K562 (cell line): Measurements from ENCODE around the gene AP5M1. TPM values are rescaled to one million over a fixed set of nuclear protein-coding genes. Genes with fewer than 3 reads are reported as not detected.

Source experiments
- ATAC-seq: fragments of 200-7000 bp; cut with Tn5 transposase; 3 replicates; pipeline ENCODE4 v1.9.1; 2020; ENCODE audit warnings: moderate library complexity
- BruUV-seq: library from RNA; stranded (reverse); fragments of 400-500 nt; replicated peaks from 2 replicates; lab custom pipeline; 2021; lab: Mats Ljungman, UMichigan
- CTCF ChIA-PET: fragments of 300-600 bp; formaldehyde crosslinking; extraction: SDS; loops from one replicate; lab custom pipeline; 2021; ENCODE audit warnings: low intra/inter-chr PET ratio; lab: Yijun Ruan, JAX
- POLR2A ChIA-PET: fragments of 300-600, 350-650 bp; sonication (Branson Sonifier 250); formaldehyde crosslinking; extraction: SDS; loops from one replicate; lab custom pipeline; 2021; ENCODE audit warnings: antibody characterized with exemption, inconsistent platforms; lab: Yijun Ruan, JAX
- DNase-seq, 4 experiments: peaks; one replicate each; pipeline versions ENCODE4 v3.0.0 to v3.0.0-alpha.2; 2011 to 2018; ENCODE audit warnings: low spot score in 3 of 4, mixed read lengths in 3 of 4; ENCODE audit errors: extremely low read depth in 1 of 4
- FAIRE-seq: peaks from 2 replicates; lab custom pipeline; 2011; peaks lifted over from hg19 to GRCh38; lab: Jason Lieb, UNC
- H2AFZ ChIP-seq: 2 replicates; pipeline ENCODE4 v1.6.0; 2011; ENCODE audit warnings: low read depth, low read length, control low read depth, inconsistent platforms
- H3K27ac ChIP-seq: fragments of 200-600 bp; 3 replicates; pipeline ENCODE4 v1.8.0; 2011; ENCODE audit warnings: low read depth, mild to moderate bottlenecking, control low read depth, inconsistent platforms, low read length, moderate library complexity, mixed read lengths; ENCODE audit errors: extremely low read depth
- H3K27me3 ChIP-seq, 2 experiments: fragments of 300-600 bp in 1 of 2; 2 replicates in 1 of 2; 3 replicates in 1 of 2; pipeline versions ENCODE4 v1.6.0 to v1.8.0; 2011; ENCODE audit warnings: inconsistent platforms in 2 of 2, low read length in 2 of 2, mild to moderate bottlenecking in 1 of 2, mixed read lengths in 1 of 2, moderate library complexity in 1 of 2; ENCODE audit not compliant: control insufficient read depth in 2 of 2, insufficient read depth in 2 of 2
- H3K36me3 ChIP-seq: fragments of 300-600 bp; 3 replicates; pipeline ENCODE4 v1.8.0; 2011; ENCODE audit warnings: mild to moderate bottlenecking, low read length, inconsistent platforms; ENCODE audit not compliant: control insufficient read depth, insufficient read depth
- H3K4me1 ChIP-seq, 2 experiments: fragments of 200-600 bp in 1 of 2; replicated peaks in 1 of 2; 2 replicates in 1 of 2; 3 replicates in 1 of 2; pipeline versions ENCODE4 v1.5.1 to v1.8.0; 2011; ENCODE audit warnings: inconsistent platforms in 2 of 2, low read length in 2 of 2, mild to moderate bottlenecking in 1 of 2, mixed read lengths in 1 of 2, moderate library complexity in 1 of 2; ENCODE audit not compliant: control insufficient read depth in 2 of 2, insufficient read depth in 2 of 2
- H3K4me2 ChIP-seq: 2 replicates; pipeline ENCODE4 v1.6.1; 2011; ENCODE audit warnings: low read length, control low read depth, inconsistent platforms, mixed read lengths; ENCODE audit not compliant: insufficient read depth
- H3K4me3 ChIP-seq: fragments of 200-600 bp; sonication (generic), shearing (Covaris generic); 2 replicates; pipeline ENCODE4 v1.5.1; 2016; ENCODE audit warnings: control low read depth, inconsistent platforms
- H3K79me2 ChIP-seq: fragments of 200-600 bp; 3 replicates; pipeline ENCODE4 v1.8.0; 2011; ENCODE audit warnings: low read length, inconsistent platforms; ENCODE audit not compliant: control insufficient read depth, insufficient read depth
- H3K9ac ChIP-seq, 2 experiments: 2 replicates each; pipeline versions ENCODE4 v1.6.0 to v1.6.1; 2011; ENCODE audit warnings: low read depth in 2 of 2, low read length in 2 of 2, control low read depth in 1 of 2, inconsistent platforms in 1 of 2, mild to moderate bottlenecking in 1 of 2, mixed read lengths in 1 of 2; ENCODE audit not compliant: insufficient read depth in 1 of 2
- H3K9me1 ChIP-seq: one replicate; pipeline ENCODE4 v1.6.0; 2011; ENCODE audit warnings: inconsistent platforms, mild to moderate bottlenecking, low read length, moderate library complexity; ENCODE audit not compliant: control insufficient read depth, insufficient read depth
- H3K9me3 ChIP-seq: replicated peaks from 2 replicates; pipeline ENCODE4 v1.5.1; 2011; ENCODE audit warnings: low read depth, low read length, inconsistent platforms; ENCODE audit not compliant: control insufficient read depth, insufficient read depth
- H4K20me1 ChIP-seq: replicated peaks from 2 replicates; pipeline ENCODE4 v1.6.1; 2011; ENCODE audit warnings: low read length, inconsistent platforms, mixed read lengths; ENCODE audit not compliant: control insufficient read depth, insufficient read depth
- BRD9 ChIP-seq: fragments of 450-650 bp; IDR thresholded peaks from 2 replicates; pipeline ENCODE4 v1.6.1; 2018; ENCODE audit warnings: low read depth; ENCODE audit not compliant: partially characterized antibody
- HNRNPLL ChIP-seq: fragments of 200-400 bp; formaldehyde crosslinking; IDR thresholded peaks from 2 replicates; pipeline ENCODE4 v1.6.1; 2017; ENCODE audit warnings: low read length, low read depth, mild to moderate bottlenecking; ENCODE audit not compliant: poor library complexity, severe bottlenecking
- KLF16 ChIP-seq: IDR thresholded peaks from 2 replicates; pipeline ENCODE4 v1.6.1; 2016; ENCODE audit warnings: antibody characterized with exemption
- L3MBTL2 ChIP-seq: fragments of 450-650 bp; IDR thresholded peaks from 2 replicates; pipeline ENCODE4 v1.6.1; 2016; ENCODE audit warnings: mild to moderate bottlenecking, moderate library complexity
- PHB ChIP-seq: fragments of 250-450 bp; sonication (Bioruptor Pico); IDR thresholded peaks from 2 replicates; pipeline ENCODE4 v1.5.0; 2021
- SRSF1 ChIP-seq: fragments of 200-400 bp; formaldehyde crosslinking; IDR thresholded peaks from 2 replicates; pipeline ENCODE4 v1.6.1; 2017; ENCODE audit warnings: mild to moderate bottlenecking, low read depth, low read length, moderate library complexity
- ZNF253 ChIP-seq: fragments of 250-450 bp; sonication (Bioruptor Pico); conservative IDR thresholded peaks from 2 replicates; pipeline ENCODE4 v1.6.1; 2021; ENCODE audit warnings: mild to moderate bottlenecking
- ZNF445 ChIP-seq: fragments of 250-450 bp; sonication (Bioruptor Pico); IDR thresholded peaks from 2 replicates; pipeline ENCODE4 v1.4.0; 2020; ENCODE audit warnings: low read depth, mild to moderate bottlenecking, moderate library complexity
- ZNF584 ChIP-seq: fragments of 200-800 bp; sonication (Bioruptor generic); IDR thresholded peaks from 2 replicates; pipeline ENCODE4 v1.6.1; 2016; ENCODE audit warnings: low read depth, mild to moderate bottlenecking, missing genetic modification characterization, missing compliant biosample characterization
- in situ Hi-C: fragments of 300-500 bp; cut with MboI; formaldehyde crosslinking; loops from 4 replicates; pipeline ENCODE4 v1.15.0; 2018; ENCODE audit warnings: inconsistent platforms, mixed read lengths
- intact Hi-C: fragments of 100-400 bp; cut with micrococcal nuclease; formaldehyde crosslinking; loops from 2 replicates; pipeline ENCODE4 v1.14.2; 2022
- polyA plus RNA-seq, 8 experiments: library from polyadenylated mRNA; depleted of rRNA in 4 of 8; stranded (reverse) in 5 of 8; unstranded in 3 of 8; fragments of >200 nt; fragmentation: Nextera tagmentation in 2 of 8; fragmentation: Illumina TruSeq in 1 of 8; extraction: Ambion mirVana in 2 of 8; extraction: Trizol in 1 of 8; gene quantifications; 2 replicates each; pipeline versions ENCODE4 v1.2.1 to v1.2.3, GENCODE V29; 2011 to 2014; ENCODE audit warnings: inconsistent platforms in 1 of 8, missing spikeins in 1 of 8
- total RNA-seq, 7 experiments: library from RNA; depleted of rRNA in 6 of 7; stranded (reverse); fragments of >200 nt in 6 of 7; fragmentation: Illumina TruSeq in 2 of 7; extraction: Trizol in 2 of 7; gene quantifications; 2 replicates each; pipeline versions ENCODE4 v1.2.1 to v1.2.3, GENCODE V29; 2011 to 2021; ENCODE audit warnings: low replicate concordance in 1 of 7
- TF ChIP-seq, protein P1 (sequence below), 2 experiments: fragments of 450-650 bp in 1 of 2; sonication (generic) in 1 of 2; formaldehyde crosslinking in 1 of 2; IDR thresholded peaks; 2 replicates each; pipeline versions ENCODE4 v1.7.1 to v1.9.0; 2016 to 2022; ENCODE audit warnings: inconsistent platforms in 1 of 2, mild to moderate bottlenecking in 1 of 2, missing genetic modification reagents in 1 of 2

Gene AP5M1
- total and polyA plus RNA-seq, 9 of the 15 experiments (the other 6 are each of a cell fraction or from before 2014, with no cell fraction given): 16.1 to 51.7 (median 30.9) TPM

DNA sequence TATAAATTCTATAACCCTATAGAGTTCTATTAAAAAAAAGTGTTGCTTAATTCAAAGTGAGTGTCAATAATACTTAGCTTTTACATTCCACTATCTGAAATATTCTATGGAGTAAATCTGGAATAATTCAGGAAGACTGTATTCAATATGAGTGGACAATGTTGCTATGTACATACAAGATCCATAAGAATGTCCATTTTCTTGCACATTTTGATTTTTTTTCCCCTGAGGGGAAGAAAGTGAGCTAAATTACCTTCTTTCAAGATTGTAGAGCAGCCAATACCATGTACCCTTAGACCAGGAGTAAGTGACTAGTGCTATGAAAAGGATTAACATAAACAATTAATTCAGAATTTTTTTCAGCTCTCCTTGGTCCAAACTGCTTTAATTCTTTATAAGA, 25.5 kb upstream of the AP5M1 start:
- Histone ChIP-seq H3K4me2 (no peak overlapping the region), H3K4me1 (no peaks in the 10 kb centered on the region; a peak in 1 of 5 replicates), H3K27me3 (no peaks in the 10 kb centered on the region), H3K9me3 (no peaks in the 10 kb centered on the region), H2AFZ (no peak overlapping the region), H3K9me1 (no peaks in the 10 kb centered on the region), H3K27ac (no peak overlapping the region), H4K20me1 (no peaks in the 10 kb centered on the region), H3K79me2 (no peaks in the 10 kb centered on the region), H3K36me3 (peaks cover 33% of the 10 kb centered on the region; the same call in 2 of the 3 replicates), H3K9ac (no peak overlapping the region), H3K4me3 (no peak overlapping the region)
- no peak for DNase-seq
- ChIA-PET CTCF (no interaction called here), POLR2A (interaction anchor here (0.6 to 0.7 kb wide), 2 partner anchors 13 to 18 kb away, joined by 3 read pairs; no protein-coding TSS in a partner anchor)
- in situ Hi-C loops: no loop called here
- FAIRE-seq: no peak
- BruUV-seq: no TSS peak
- no peak for ATAC-seq
- intact Hi-C loops: no loop called here
- no peak for TF ChIP-seq ZNF253 (CRISPR knock-in tag)
- no peak for TF ChIP-seq SRSF1
- TF ChIP-seq ZNF584 (CRISPR knock-in tag): no peak
- TF ChIP-seq HNRNPLL: no peak
- TF ChIP-seq ZNF445 (CRISPR knock-in tag): no peak
- TF ChIP-seq L3MBTL2: no peak
- TF ChIP-seq PHB (CRISPR knock-in tag): no peak
- no peak for TF ChIP-seq KLF16
- TF ChIP-seq, protein P1, sequence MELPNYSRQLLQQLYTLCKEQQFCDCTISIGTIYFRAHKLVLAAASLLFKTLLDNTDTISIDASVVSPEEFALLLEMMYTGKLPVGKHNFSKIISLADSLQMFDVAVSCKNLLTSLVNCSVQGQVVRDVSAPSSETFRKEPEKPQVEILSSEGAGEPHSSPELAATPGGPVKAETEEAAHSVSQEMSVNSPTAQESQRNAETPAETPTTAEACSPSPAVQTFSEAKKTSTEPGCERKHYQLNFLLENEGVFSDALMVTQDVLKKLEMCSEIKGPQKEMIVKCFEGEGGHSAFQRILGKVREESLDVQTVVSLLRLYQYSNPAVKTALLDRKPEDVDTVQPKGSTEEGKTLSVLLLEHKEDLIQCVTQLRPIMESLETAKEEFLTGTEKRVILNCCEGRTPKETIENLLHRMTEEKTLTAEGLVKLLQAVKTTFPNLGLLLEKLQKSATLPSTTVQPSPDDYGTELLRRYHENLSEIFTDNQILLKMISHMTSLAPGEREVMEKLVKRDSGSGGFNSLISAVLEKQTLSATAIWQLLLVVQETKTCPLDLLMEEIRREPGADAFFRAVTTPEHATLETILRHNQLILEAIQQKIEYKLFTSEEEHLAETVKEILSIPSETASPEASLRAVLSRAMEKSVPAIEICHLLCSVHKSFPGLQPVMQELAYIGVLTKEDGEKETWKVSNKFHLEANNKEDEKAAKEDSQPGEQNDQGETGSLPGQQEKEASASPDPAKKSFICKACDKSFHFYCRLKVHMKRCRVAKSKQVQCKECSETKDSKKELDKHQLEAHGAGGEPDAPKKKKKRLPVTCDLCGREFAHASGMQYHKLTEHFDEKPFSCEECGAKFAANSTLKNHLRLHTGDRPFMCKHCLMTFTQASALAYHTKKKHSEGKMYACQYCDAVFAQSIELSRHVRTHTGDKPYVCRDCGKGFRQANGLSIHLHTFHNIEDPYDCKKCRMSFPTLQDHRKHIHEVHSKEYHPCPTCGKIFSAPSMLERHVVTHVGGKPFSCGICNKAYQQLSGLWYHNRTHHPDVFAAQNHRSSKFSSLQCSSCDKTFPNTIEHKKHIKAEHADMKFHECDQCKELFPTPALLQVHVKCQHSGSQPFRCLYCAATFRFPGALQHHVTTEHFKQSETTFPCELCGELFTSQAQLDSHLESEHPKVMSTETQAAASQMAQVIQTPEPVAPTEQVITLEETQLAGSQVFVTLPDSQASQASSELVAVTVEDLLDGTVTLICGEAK (IDR thresholded peaks at IDR 0.05): no peak
- TF ChIP-seq, protein P1 (CRISPR knock-in tag; IDR thresholded peaks at IDR 0.05): no peak
- TF ChIP-seq BRD9: no peak
